Measurements from ENCODE around the gene NEDD4L.
"Not testable (repeated sequence)": the region's sequence is repeated elsewhere in the genome, so short reads cannot be mapped to it uniquely, and the experiment has no call there.

Gene NEDD4L

GRCh38 chr18:58241026-58241679 lies 197.1 kb downstream of the NEDD4L start:
- DNase-seq (ENCODE audit: low spot score) = no peak

GRCh38 chr18:58241877-58242276 lies 197.9 kb downstream of the NEDD4L start:
- DNase-seq (ENCODE audit: low spot score) = peak; percentile 90

- DNase-seq (ENCODE audit: low spot score) = no peak
Observed at GRCh38 chr18:58242435-58242834, 198.4 kb downstream of the NEDD4L start.

GRCh38 chr18:58242968-58243367 lies 198.9 kb downstream of the NEDD4L start:
- DNase-seq (ENCODE audit: low spot score) = no peak

DNA sequence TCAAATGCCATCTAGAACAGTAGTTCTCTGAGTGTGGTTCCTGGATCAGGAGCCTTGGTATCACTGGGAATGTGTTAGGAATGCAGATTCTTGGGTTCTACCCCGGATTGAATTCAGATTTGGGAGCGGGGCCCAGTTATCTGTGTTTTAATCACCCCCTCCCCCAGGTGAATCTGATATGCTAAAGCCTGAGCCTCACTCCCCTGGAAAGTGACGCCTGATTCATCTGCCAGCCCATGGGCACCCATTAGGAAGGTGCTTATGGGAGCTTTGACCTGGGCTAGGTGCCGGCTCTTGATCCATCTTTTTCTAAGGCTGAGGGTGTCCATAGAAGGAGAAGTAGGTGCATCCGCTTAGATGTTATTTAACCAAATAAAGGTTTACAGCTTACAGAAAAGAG lies 199.4 kb downstream of the NEDD4L start:
- no peak for DNase-seq (ENCODE audit: low spot score)

GRCh38 chr18:58247363-58247834 lies 203.4 kb downstream of the NEDD4L start:
- peak; percentile 50 for DNase-seq (ENCODE audit: low spot score)

GRCh38 chr18:58249712-58250111 lies 205.7 kb downstream of the NEDD4L start:
- no peak for DNase-seq (ENCODE audit: low spot score)

DNA sequence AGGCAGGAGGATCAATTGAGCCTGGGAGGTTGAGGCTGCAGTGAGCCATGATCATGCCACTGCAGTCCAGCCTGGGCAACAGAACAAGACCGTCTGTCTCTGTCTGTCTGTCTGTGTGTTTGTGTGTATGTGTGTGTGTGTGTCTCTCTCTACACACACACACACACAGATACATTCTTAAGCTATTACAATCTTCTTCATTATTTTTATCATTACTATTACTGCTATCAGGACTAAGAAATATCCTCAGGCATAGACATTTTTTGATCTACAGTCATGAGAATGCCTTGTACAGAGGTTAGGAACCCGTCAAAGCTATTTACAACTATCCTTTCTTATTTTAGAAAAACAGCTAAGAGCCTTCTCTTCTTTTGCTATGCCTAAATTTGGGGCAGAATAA lies 207.4 kb downstream of the NEDD4L start:
- no peak for DNase-seq (ENCODE audit: low spot score)

- DNase-seq (ENCODE audit: low spot score) = no peak
Observed at GRCh38 chr18:58252166-58252565, 208.1 kb downstream of the NEDD4L start.

DNA sequence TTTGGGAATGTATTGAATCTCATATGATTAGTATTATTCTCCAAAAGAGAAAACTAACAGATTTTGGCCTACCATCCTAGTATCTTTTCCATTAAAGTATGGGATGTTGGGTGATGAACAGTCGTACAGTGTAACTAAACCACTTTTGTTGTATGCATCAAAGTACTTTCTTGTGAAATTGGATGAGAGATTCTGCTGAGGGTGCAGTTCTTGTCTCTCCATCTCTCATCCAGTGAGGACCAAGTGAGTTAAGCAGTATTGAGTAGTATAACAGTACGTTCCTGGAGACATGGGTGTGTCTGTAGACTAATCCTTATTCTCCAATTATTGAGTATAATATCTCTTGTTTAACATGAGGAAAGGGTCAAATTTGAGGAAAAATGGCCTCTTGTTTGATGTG lies 209.3 kb downstream of the NEDD4L start:
- DNase-seq (ENCODE audit: low spot score) = no peak

DNA sequence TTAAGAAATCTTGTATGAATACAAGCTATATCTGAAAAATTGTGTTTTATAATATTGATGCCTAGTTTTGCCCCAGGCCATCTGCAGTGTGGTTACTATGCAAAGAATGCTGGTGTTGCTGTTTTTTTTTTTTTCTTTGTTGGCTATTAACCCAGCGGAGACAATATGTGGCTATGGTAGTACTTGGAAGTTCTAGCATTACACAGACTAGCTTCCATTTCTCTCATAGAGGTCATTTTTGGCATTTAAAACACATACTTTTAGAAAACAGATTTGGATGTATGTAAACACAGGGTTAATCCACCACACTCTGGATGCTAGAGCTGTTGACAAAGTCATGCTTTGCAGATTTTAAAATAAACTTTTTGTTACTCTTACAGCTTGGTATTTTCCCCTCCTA lies 209.8 kb downstream of the NEDD4L start:
- no peak for DNase-seq (ENCODE audit: low spot score)

DNA sequence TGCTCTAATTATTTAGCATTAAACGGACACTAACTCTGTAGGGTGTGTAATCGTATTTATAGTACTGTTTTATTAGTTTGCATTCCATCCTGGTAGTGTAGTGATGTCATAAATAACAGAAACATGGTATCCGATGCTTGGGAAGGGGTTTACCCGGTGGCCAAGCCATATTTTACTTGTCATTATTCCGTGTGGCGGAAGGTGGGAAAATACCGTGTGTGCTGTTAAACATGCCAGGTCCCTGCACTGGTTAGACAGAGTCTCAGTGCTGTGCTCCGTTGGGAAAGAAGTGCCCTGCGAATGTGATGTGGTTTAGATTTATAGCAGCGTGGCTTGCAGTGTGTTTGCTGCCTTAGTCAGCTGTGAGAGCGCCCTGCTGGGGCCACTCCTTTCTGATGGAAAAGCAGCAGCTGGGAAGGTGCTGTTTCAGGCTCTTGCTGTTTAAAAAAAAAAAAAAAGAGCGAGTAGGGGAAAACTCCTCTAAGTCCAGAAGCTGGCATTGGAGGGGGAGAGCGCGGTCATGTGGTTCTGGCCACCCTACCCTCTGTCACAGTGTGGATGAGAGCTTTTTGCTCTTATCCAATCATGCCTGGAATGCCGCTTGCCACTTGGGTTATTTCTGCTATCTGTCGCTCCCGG lies 211.0 kb downstream of the NEDD4L start:
- DNase-seq (ENCODE audit: low spot score) = peak; percentile 65

GRCh38 chr18:58255701-58256311 lies 211.8 kb downstream of the NEDD4L start:
- no peak for DNase-seq (ENCODE audit: low spot score)

DNA sequence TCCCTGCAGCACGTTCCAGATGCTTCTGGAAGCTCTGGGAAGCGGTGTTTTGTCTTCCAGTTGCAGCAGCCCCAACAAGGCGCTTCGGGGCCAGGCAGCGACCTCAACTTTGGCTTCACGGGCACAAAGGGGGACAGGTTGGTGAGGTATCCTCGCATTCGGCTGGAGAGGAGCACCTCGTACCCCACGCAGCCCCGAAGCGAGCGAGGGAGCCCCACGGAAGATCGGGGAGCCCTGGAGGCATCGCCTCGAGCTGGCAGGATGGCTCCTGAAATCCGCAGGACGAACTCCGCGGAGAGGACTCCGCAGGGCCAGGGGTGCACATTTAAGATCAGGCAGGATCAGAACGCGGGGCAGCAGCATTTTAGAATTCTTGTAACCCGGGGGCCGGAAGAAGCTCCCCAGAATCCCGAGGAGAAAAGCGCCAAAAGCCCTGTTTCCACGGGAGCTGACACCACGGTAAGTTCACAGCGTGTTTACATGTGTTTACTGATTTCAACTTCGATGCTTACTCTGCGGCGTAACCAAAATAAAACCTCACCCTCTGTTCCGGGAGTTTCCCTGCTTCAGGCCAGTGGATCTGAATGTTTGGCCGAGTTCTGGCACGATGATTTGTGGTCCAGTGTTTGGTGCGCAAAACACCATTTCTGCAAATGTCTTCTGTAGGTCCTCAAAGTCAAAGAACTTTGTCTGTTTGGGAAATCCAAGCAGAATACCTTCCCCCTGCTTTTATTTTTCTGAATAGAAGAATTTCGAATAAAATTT lies 212.5 kb downstream of the NEDD4L start:
- DNase-seq (ENCODE audit: low spot score) = no peak

- DNase-seq (ENCODE audit: low spot score) = peak; percentile 78
Observed at GRCh38 chr18:58257461-58257860, 213.4 kb downstream of the NEDD4L start.

- no peak for DNase-seq (ENCODE audit: low spot score)
Observed at GRCh38 chr18:58258692-58259342, 214.8 kb downstream of the NEDD4L start.

- peak; percentile 88 for DNase-seq (ENCODE audit: low spot score)
Observed at GRCh38 chr18:58263055-58263957, 219.3 kb downstream of the NEDD4L start.

- DNase-seq (ENCODE audit: low spot score) = no peak
Observed at GRCh38 chr18:58264075-58264474, 220.0 kb downstream of the NEDD4L start.

DNA sequence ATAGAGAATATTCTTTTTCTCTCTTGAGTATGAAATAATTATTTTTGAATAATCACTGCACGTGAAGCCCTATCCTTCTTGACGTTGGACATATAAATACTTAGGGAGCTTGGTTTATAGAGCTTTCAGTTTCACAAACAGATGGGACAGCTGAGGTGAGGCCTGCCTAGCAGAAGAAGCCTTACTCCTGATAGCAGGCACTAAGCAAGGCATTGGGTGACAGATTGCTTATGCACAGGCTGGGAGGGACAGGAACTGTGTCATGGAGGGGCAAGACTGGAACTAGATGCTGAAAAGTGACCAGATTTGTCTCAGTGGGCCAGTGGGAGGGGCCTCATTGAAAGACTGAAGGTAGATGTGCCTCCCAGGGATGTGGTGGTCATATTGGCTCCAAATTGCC lies 220.8 kb downstream of the NEDD4L start:
- no peak for DNase-seq (ENCODE audit: low spot score)

GRCh38 chr18:58265489-58265888 lies 221.5 kb downstream of the NEDD4L start:
- not testable (repeated sequence) for DNase-seq (ENCODE audit: low spot score)

- DNase-seq (ENCODE audit: low spot score) = no peak
Observed at GRCh38 chr18:58266291-58266690, 222.3 kb downstream of the NEDD4L start.
